Measurements from ENCODE around the gene MTF2. TPM values are rescaled to one million over a fixed set of nuclear protein-coding genes. Genes with fewer than 3 reads are reported as not detected.
A peak's percentile ranks its signal among the peaks of the same experiment; 100 is the strongest.

MTF2 gene
- total and polyA plus RNA-seq, 2 experiments from 2014 or later = 82.1 to 133 TPM

DNA sequence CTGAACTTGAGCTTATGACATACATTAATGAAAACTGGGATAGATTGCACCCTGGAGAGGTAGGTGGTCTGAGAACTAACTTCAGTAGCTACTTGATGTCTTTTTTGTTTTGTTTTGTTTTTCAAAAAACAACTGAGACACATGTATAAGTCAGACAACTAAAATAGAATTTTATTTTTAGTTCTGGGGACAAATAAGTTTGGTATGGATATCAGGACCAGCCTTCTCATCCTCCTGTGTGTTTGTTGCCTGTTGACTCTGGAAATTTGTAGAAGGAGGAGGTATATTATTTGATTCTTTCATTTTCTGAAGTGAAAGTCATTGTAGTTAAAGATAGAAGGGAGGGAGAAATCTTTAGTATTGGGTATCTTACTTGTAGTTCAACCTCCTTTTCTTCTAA lies 41.5 kb downstream of the MTF2 start (continued):
- TF ChIP-seq ETS1 (IDR thresholded peaks at IDR 0.05) (no peak), CREB1 (CRISPR knock-in tag; IDR thresholded peaks at IDR 0.05; ENCODE audit: low read depth) (no peak)

DNA sequence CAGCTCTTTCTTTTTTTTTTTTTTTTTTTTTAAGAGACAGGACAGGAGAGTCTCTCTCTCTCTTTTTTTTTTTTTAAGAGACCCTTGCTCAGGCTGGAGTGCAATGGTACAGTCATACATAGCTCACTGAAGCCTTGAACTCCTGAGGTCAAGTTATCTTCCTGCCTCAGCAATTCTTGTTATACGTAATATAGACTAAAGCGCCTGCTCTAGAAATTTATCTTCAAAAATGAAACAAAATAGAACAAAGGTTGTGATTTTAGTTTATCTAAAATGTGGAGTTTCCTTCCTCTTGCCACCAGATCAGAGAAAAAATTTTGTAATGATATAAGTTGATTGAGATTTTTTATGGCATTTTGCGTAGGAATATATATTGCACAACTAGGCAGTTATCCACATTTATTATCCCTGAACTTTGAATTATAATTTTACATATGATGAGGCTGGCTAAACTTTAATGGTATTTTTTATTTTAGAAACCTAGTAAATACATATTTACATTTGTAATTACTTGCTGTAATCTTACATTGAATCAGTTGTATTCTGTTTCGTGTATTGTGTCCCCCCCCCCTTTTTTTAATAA lies 44.2 kb downstream of the MTF2 start:
- Histone ChIP-seq H3K4me2 (no peak overlapping the region), H3K27ac (ENCODE audit: low read depth) (peak overlapping the region; percentile 82; the same call in 1 of the 2 replicates), H3K27me3 (ENCODE audit: insufficient read depth) (no peaks in the 10 kb centered on the region), H3K79me2 (replicated peaks; ENCODE audit: insufficient read depth) (peaks cover 36% of the 10 kb centered on the region), H2AFZ (no peak overlapping the region), H4K20me1 (replicated peaks; ENCODE audit: insufficient read depth) (peaks cover 8% of the 10 kb centered on the region; the same call in 1 of the 2 replicates), H3K36me3 (ENCODE audit: insufficient read depth) (peaks cover 22% of the 10 kb centered on the region; the same call in 1 of the 2 replicates), H3F3A (replicated peaks; ENCODE audit: low read depth) (no peaks in the 10 kb centered on the region), H3K4me1 (ENCODE audit: insufficient read depth) (peaks cover 39% of the 10 kb centered on the region), H3K4me3 (no peak overlapping the region), H3K9me2 (ENCODE audit: insufficient read depth) (no peaks in the 10 kb centered on the region)
- peaks cover 39% of the 10 kb centered on the region for H3K4me1 Mint-ChIP-seq
- H3K27me3 Mint-ChIP-seq (ENCODE audit: insufficient read depth, low read depth, poor library complexity) = no peaks in the 10 kb centered on the region
- ATAC-seq (no peak; the same call in 2 of the 3 replicates), DNase-seq (ENCODE audit: low spot score) (no peak)
- no peaks in the 10 kb centered on the region for H3K9me3 Mint-ChIP-seq
- H3K27ac Mint-ChIP-seq = no peak overlapping the region
- H3K4me3 Mint-ChIP-seq = no peak overlapping the region
- TF ChIP-seq STAT1 (IDR thresholded peaks at IDR 0.05; ENCODE audit: unreplicated experiment) (no peak), JUNB (IDR thresholded peaks at IDR 0.05; ENCODE audit: unreplicated experiment) (no peak), NANOG (IDR thresholded peaks at IDR 0.05; ENCODE audit: borderline replicate concordance) (no peak), EZH2phosphoT487 (IDR thresholded peaks at IDR 0.05; ENCODE audit: unreplicated experiment) (no peak), ZNF462 (CRISPR knock-in tag; IDR thresholded peaks at IDR 0.05) (no peak), CREB1 (CRISPR knock-in tag; IDR thresholded peaks at IDR 0.05; ENCODE audit: low read depth) (no peak), ZNF331 (CRISPR knock-in tag; IDR thresholded peaks at IDR 0.05; ENCODE audit: low read depth) (no peak), POLR2AphosphoS5 (IDR thresholded peaks at IDR 0.05; ENCODE audit: low read depth) (no peak), ZNF114 (CRISPR knock-in tag; IDR thresholded peaks at IDR 0.05) (no peak), CTCF (conservative IDR thresholded peaks at IDR 0.05; ENCODE audit: low read depth in 2 of 2) (no peak)
- TF ChIP-seq, protein P1, sequence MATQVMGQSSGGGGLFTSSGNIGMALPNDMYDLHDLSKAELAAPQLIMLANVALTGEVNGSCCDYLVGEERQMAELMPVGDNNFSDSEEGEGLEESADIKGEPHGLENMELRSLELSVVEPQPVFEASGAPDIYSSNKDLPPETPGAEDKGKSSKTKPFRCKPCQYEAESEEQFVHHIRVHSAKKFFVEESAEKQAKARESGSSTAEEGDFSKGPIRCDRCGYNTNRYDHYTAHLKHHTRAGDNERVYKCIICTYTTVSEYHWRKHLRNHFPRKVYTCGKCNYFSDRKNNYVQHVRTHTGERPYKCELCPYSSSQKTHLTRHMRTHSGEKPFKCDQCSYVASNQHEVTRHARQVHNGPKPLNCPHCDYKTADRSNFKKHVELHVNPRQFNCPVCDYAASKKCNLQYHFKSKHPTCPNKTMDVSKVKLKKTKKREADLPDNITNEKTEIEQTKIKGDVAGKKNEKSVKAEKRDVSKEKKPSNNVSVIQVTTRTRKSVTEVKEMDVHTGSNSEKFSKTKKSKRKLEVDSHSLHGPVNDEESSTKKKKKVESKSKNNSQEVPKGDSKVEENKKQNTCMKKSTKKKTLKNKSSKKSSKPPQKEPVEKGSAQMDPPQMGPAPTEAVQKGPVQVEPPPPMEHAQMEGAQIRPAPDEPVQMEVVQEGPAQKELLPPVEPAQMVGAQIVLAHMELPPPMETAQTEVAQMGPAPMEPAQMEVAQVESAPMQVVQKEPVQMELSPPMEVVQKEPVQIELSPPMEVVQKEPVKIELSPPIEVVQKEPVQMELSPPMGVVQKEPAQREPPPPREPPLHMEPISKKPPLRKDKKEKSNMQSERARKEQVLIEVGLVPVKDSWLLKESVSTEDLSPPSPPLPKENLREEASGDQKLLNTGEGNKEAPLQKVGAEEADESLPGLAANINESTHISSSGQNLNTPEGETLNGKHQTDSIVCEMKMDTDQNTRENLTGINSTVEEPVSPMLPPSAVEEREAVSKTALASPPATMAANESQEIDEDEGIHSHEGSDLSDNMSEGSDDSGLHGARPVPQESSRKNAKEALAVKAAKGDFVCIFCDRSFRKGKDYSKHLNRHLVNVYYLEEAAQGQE (IDR thresholded peaks at IDR 0.05; ENCODE audit: unreplicated experiment) = no peak
- peaks cover 38% of the 10 kb centered on the region for H3K36me3 Mint-ChIP-seq (ENCODE audit: low read depth)
